Kidney epithelial cell (primary cell): ENCODE measurements around the gene FGFRL1. TPM values are rescaled to one million over a fixed set of nuclear protein-coding genes. Genes with fewer than 3 reads are reported as not detected.

ENCODE experiments used
- DNase-seq: peaks from one replicate; pipeline ENCODE4 v3.0.0-alpha.2; 2010; ENCODE audit warnings: low read depth
- H3K27me3 ChIP-seq: 2 replicates; pipeline ENCODE4 v1.6.0; 2011; ENCODE audit warnings: low read length; ENCODE audit not compliant: control insufficient read depth, insufficient read depth
- H3K36me3 ChIP-seq: 2 replicates; pipeline ENCODE4 v1.5.1; 2011; ENCODE audit warnings: low read length; ENCODE audit not compliant: control insufficient read depth, insufficient read depth
- H3K4me3 ChIP-seq: 2 replicates; pipeline ENCODE4 v1.5.1; 2011; ENCODE audit warnings: low read depth, mild to moderate bottlenecking, control low read depth, low read length
- total RNA-seq: library from RNA; depleted of rRNA; stranded (reverse); fragments of >200 nt; gene quantifications from 2 replicates; pipeline ENCODE4 v1.2.3, GENCODE V29; 2015
- TF ChIP-seq, protein P1 (sequence below): IDR thresholded peaks from 2 replicates; pipeline ENCODE4 v1.5.1; 2011; ENCODE audit warnings: mild to moderate bottlenecking, moderate library complexity, low read length, control low read depth, inconsistent platforms; ENCODE audit not compliant: insufficient read depth, poor library complexity, severe bottlenecking

FGFRL1 gene
- total RNA-seq, 1 donor from 2014 or later = 39.2 TPM

DNA sequence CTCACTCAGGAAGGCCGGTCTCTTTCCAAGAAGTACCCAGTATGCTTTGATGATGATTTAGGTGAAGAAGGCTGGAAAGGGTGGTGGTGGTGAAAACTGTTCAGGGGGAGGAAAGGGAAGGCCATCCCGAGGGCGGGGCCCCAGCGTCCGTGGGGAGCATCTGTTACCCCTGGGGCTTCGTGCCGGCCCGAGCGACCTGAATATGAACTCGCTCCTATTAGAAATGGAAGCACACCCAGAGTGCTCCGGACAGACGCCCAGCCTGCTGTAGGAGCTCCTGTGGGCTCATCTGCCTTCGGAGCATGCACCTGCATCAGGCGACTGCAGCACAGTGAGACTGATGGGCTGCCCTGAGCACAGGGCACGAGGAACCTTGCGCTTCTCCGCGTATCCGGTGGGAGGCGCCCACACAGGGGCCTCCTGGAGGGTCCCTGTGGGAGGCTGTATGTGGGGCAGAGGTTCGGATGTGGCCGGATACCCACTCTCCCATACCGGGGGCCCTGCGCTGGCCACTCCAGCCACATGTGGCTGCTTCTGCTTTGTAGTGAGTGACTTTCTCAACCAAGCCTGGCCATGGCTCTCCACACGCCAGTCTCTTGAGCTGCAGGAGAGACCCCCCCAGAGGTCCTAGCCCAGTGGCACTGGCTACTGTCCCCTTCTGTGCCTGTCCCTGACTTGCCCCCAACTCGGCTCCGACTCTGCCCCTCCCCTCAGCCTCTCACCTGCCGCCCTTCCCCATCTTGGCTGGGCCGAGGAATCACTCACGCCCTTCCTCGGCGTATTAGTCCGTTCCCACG lies 36.7 kb downstream of the FGFRL1 start:
- no peak for DNase-seq
- no peaks in the 10 kb centered on the region for H3K36me3 ChIP-seq
- H3K27me3 ChIP-seq = peaks cover 34% of the 10 kb centered on the region
- H3K4me3 ChIP-seq = no peak overlapping the region
- TF ChIP-seq, protein P1, sequence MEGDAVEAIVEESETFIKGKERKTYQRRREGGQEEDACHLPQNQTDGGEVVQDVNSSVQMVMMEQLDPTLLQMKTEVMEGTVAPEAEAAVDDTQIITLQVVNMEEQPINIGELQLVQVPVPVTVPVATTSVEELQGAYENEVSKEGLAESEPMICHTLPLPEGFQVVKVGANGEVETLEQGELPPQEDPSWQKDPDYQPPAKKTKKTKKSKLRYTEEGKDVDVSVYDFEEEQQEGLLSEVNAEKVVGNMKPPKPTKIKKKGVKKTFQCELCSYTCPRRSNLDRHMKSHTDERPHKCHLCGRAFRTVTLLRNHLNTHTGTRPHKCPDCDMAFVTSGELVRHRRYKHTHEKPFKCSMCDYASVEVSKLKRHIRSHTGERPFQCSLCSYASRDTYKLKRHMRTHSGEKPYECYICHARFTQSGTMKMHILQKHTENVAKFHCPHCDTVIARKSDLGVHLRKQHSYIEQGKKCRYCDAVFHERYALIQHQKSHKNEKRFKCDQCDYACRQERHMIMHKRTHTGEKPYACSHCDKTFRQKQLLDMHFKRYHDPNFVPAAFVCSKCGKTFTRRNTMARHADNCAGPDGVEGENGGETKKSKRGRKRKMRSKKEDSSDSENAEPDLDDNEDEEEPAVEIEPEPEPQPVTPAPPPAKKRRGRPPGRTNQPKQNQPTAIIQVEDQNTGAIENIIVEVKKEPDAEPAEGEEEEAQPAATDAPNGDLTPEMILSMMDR = no peak

DNA sequence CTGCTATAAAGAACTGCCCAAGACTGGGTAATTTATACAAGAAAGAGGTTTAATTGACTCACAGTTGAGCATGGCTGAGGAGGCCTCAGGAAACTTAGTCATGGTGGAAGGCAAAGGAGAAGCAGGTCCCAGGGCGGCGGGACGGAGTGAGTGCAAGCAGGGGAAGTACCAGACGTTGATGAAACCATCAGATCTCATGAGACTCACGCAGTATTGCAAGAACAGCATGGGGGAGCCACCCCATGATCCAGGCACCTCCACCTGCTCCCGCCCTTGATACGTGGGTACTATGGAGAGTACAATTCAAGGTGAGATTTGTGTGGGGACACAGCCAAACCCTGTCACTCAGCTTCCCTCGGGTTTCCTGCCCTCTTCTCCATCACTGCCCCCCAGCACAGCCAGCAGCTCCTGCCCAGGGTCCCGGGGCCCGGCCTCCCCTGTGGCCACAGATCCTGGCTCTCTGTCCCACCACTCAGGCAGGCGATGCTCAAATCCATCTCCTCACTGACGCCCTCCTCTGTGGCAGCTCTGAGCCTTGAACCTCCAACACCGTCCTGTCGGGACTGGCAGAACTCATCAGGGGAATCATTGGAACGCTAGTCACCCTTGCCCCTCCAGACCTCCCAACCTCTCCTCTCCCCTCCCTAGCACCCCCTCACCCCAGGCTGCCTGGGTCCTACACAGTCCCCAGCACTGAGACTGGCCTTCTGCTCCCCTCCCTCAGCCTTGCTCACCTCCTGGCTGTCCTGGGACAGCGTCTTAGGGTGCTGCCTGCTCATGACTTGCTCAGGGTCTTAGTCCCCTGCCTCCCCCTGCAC lies 37.6 kb downstream of the FGFRL1 start:
- Histone ChIP-seq H3K27me3 (peaks cover 42% of the 10 kb centered on the region), H3K4me3 (no peak overlapping the region), H3K36me3 (no peaks in the 10 kb centered on the region)
- TF ChIP-seq, protein P1 = no peak
- no peak for DNase-seq

DNA sequence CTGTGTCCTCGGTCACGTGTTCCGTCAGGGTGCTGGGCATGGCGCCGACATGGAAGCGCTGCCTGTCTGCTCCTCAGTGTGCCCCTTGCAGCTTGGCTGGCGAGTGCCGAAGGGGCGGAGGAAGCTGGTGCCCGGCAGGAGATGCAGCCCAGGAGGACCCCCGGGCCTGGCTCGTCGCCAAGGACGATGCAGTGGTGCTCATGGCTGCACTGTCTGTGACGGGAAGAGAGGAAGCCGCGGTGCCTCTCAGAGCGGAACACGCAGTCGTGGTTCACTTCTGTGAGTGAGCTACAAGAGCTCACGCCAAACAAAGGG lies 38.1 kb downstream of the FGFRL1 start:
- no peak overlapping the region for H3K4me3 ChIP-seq
- TF ChIP-seq, protein P1 = no peak
- H3K27me3 ChIP-seq = peaks cover 43% of the 10 kb centered on the region
- DNase-seq = no peak
- H3K36me3 ChIP-seq = no peaks in the 10 kb centered on the region

DNA sequence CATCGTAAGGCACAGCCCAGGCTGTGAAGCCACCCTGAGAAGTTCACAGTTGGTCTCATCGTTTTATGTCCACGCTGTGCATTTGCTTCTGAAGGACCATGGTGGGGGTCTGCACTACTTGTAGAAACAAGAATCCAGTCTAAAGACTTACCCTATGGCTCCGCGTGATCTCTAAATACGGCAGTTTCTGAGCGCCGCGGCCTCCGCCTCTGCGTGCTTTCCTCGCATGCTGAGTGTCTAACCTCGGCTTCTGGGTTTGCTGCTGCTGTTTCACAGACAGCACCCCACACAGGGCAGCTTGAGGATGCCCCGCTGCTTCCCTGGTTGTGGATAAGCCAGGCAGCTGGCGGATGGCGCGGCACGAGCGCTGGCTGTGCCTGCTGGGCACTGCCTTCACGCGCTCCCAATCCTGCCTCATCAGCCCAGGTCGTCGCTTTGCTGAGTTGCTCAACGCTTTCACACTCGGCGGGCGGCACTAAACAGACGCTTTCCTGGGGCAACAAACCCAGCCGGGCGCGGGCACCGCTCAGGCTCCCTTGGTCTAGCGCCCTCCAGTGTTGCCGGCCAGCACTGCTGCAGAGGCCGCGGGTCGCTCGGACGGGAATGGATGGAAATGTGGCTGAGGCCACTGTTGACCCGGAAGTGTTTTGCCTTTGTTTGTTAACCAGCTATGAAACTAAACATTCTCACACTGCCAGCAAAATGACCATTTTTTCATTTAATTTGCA lies 39.2 kb downstream of the FGFRL1 start:
- Histone ChIP-seq H3K27me3 (peaks cover 44% of the 10 kb centered on the region), H3K36me3 (no peaks in the 10 kb centered on the region), H3K4me3 (no peak overlapping the region)
- DNase-seq = no peak
- TF ChIP-seq, protein P1 = peak; percentile 51

DNA sequence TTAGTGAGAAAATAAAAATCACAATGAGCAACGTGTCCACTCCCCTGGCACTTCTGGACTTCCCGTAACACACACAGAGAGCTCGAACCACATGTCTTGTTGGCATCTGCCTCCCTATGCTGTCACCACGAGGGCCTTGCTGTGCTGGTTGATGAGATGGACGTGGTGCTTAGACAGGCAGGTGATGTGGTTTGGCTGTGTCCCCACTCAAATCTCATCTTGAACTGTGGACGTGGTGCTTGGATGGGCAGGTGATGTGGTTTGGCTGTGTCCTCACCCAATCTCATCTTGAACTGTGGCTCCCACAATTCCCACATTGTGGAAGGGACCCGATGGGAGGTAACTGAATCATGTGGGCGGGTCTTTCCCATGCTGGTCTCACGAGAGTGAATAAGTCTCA lies 40.0 kb downstream of the FGFRL1 start:
- no peak for DNase-seq
- Histone ChIP-seq H3K4me3 (no peak overlapping the region), H3K27me3 (peaks cover 50% of the 10 kb centered on the region), H3K36me3 (no peaks in the 10 kb centered on the region)
- TF ChIP-seq, protein P1 = no peak
